ENCODE measurements around the gene TSPAN18.

The TSPAN18 gene, protein sequence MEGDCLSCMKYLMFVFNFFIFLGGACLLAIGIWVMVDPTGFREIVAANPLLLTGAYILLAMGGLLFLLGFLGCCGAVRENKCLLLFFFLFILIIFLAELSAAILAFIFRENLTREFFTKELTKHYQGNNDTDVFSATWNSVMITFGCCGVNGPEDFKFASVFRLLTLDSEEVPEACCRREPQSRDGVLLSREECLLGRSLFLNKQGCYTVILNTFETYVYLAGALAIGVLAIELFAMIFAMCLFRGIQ

DNA sequence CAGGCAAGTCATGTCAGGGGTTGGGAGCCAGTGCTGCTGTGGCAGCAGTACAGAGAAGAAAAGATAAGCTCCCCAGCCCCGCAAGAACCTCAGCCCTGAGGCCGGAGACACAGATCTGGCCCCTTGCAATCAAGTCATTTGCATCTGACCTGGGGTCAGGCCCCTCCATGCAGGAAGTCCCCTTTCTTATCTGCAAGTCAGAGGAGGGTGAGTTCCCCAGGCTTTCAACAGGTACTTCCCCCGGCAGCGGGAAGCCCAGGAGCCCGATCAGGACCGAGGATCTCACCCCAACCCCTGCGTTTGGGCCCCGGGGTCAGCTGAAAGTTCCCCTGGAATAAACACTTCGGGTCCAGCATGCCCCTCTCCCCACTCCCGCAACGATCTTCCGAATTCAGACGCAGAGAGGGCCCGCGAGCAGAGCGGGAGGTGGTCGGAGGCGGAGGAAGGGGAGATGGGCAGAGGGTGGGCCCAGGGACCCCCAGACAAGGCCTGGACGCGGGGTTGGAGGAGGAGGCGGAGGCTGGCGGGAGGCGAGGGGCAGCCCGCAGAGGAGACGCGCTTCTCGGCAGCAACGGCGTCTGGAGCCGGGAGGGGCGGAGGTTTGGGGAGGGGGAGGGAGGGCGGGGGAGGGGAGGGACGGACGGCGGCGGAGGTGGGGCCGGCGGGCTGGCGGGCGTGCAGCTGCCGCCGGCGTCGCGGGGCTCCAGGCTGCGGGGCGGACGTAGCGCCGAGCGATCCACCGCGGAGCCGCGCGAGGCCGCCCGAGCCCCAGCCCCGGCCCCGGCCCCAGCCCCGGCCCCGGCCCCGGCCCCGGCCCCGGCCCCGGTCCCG is at the start of gene TSPAN18:
TSPAN18 (plus strand) TSS at position 680 of the 831 bp plus-strand sequence. CDS start 179,455 bp downstream, outside the sequence.
- peak; percentile 68 for DNase-seq

DNA sequence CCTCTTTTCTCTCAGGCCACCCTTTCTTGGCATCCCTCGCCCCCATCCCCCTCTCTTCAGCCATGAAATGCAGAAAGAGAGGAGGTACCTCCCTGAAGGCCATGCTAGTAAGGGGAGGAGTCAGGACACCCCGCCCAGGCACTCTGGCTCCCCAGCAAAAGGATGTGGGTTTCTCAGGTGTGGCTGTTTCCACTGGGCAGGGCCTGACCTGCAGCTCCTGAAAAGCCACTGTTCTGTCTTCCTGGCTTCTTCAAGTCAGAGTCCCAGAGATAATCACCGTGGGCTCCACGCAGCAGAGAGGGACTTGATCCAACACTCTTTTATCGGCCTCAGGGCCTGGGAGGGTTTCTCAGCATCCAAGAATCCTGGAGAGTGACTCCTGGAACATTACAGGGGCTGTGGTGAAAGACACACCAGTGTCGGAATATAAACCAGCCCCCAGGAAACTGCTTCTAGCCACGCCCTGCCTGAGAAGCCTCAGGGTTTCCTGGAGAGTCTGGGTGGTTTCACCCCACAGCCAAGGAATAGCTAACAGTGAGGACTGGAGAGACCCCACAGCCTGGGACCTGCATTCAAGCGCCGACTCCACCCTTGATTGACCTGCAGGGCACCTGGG is 45.7 kb upstream of the TSPAN18 start:
- DNase-seq: peak; percentile 74

DNA sequence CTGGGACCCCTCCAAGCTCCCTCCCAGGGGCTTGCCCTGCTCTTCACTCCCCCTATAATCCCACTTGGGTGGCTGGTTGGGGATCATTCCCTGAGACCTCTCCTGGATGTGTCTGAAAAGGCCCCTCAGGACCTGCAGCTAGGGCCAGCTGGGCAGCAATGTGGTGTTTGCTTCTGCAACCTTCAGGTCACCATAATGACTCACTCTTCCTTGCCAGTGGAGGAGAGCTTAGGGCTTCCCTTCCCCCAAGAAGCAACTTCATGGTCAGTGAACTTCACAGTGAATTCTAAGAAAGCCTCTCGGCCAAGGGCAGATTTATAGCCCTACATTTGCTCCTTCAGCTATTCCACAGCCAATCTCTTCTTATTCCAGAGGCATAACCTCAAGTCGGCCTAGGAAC is 45.1 kb upstream of the TSPAN18 start:
- no peak for DNase-seq

DNA sequence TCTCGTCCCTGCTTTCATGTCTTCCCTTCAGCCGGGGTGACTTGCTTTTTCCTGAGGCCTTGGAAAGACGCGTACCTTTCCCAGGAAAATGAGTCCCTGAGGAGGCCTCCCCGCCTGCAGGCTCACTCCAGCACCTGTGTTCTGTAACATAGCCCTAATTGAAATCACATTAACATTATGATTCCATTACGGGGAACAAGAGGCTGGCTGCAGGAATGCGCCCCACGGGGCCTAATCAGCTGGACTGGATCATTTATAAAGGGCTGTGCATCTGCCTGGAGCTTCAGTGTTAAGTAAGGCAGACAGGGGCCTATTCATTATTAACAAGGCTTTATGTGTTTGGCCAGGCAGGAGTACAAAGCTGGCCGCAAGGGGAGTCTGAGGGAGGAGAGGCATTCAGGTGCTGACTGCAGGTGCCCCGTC is 41.9 kb upstream of the TSPAN18 start:
- DNase-seq: no peak

DNA sequence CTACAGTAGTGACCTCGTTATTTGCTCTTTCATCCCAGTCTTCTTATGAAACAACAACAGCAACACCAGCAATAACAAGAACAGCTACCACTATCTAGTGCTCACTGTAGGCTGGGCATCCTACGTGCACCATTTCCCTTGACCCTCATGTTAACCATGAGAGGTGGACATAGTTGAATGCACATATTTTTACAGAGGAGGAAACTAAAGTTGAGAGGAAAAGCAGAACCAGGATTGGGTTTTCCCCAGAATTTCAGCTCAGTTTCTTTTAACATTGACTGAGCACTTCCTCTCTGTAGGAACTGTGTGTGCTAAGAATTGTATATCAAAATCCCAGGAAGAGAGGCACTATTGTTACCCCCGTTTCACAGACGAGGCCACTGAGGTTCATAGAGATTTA is 39.4 kb upstream of the TSPAN18 start:
- DNase-seq: no peak

DNA sequence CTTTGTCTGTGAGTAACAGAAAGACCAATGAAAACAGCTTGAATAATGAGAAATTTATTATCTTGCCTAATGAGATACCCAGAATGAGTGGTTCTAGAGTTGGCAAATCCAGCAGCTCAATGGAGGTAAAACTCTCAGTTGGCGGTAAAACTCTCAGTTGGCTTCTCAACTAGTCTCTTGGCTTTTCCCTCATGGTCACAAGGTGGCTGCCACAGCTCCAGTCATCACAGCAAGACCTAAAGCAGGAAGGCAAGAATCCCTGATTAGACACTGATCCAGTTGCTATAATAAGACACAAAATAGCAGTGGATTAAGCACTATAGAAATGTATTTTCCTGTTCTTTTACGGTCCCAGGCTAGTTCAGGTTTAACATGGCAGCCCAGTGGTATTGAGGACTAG is 37.5 kb upstream of the TSPAN18 start:
- DNase-seq: no peak

DNA sequence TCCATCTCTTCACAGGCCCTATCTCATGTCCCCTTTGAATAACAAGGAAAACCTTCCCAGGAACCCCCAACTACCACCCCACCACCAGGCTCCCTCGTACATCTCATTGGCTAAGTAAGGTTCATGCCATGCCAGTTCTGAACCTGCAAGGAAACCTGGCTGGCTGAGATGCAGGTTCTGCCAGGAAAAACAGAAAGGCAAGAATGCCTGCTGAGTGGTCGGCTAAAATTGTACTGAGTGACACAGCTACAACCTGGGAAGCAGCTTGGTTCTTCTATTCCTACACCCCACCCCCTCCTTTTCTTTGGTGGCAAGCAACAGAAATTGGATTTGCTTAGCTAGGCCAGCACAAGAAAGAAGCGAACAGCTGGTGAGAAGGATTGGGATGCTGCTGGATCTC is 36.1 kb upstream of the TSPAN18 start:
- DNase-seq: no peak

DNA sequence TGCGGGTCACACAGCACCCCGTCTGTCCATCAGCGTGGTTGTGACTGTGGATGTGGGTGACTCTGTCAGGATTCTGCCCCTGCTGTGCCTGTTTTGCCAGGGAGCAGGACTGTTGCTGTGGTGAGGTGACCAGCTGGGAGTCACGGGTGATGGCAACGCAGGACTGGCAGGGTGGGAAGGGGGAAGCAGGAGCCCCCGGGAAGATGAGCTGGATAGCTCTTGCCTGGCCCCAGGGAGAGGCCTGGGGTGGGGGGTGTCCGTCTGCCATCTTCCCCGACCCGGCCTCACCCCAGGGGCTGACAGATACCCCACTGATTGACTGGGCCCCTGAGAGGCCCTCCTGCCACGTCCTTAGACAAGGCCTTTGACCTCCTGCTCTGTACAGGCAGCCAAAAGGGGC is 34.3 kb upstream of the TSPAN18 start:
- DNase-seq: no peak

DNA sequence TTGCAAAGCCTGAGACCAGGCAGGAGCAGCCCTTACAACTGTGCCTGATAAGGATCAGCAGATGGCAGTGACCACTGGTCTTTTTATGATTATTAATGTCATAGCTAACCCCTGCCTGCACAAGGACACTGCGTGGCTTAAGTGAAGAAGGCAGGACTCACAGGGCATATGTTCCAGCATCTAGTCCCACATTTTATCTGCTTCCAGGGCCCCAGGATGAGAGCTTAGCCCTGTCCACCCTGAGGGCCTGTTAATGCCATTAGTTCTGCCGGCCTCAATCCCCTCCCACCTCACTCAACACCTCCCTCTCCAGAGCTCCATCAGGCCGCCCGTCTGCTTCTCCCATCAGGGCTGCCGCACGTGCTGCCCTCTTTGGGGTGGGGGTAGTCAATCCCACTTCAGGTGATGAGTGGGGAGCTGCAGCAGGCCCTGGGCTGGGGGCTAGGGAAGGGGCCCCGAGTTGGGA is 33.1 kb upstream of the TSPAN18 start:
- DNase-seq: no peak

DNA sequence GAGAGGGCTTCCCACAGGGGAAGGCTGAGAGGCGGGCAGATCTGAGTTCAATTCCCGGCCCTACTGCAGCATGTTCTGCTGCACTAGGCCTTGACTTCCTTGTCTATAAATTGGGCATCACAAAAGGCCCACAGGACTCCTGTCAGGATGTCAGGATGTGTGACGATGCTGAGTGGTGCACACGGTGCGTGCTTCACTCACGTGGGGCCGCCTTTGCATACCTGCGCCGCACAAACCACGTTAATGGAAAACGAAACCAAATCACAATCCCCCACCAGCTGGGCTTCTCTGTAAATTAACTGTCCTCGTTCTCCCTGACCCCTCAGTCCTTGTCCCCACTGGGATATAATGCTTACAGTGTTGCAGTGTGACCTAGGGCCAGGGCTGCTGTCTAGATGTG is 32.3 kb upstream of the TSPAN18 start:
- DNase-seq: peak; percentile 17

DNA sequence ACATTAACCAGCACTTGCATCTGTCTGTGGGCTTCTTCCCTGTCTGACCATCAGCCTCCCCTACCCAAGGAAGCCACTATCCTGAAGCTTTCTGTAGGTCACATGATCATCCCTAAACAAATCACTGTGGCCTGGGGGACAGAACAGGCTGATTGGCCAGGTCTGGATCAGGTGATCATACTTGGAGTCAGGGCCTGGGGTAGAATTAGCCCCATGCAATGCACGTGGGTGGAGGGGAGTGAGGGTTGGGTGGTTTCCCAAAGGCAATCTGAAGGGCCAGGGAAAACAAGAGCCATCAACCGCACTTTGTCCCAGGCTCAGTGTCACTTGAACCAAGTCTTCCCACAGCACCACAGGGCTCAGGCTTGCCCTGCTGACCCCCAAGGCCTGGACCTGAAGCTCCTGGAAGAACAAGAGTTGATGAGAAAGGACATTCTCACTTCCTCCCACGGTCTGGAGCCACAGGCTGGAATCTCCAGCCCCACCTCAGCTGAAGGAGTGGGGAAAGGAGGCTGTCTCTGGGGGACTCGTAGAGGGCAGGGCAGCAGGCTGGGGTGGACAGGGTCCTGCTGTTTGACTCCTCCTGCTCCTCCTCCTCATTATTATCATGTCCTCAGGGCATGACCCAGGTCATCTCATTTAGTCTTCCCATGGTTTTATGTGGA is 31.5 kb upstream of the TSPAN18 start:
- DNase-seq: no peak

DNA sequence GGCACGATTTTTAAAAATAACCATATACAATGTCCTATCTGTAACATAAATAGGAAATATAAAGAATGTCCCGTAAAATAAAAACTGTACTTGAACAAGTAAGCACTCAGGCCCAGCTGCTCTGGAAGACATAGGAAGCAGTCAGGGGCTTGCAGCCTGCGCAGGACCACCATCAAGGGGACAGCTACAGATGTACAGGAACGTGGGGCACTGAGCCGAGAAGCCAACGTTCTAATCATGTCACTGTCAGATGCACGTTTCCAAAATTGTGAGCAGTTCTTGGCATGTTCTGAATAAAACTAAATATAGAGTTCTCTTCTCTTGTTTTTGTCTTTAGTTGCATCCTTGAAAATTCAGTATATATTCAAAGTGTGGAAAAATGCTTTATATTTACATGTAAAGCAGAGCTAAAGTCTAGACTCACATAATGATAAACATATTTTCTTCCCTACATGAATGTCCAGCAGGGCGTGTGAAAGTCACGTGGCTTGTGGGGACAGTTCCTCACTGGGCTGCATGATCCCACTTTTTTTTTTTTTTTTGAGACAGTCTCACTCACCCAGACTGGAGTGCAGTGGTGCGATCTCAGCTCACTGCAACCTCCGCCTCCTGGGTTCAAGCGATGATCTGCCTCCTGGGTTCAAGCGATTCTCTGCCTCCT is 28.4 kb upstream of the TSPAN18 start:
- no peak for DNase-seq

DNA sequence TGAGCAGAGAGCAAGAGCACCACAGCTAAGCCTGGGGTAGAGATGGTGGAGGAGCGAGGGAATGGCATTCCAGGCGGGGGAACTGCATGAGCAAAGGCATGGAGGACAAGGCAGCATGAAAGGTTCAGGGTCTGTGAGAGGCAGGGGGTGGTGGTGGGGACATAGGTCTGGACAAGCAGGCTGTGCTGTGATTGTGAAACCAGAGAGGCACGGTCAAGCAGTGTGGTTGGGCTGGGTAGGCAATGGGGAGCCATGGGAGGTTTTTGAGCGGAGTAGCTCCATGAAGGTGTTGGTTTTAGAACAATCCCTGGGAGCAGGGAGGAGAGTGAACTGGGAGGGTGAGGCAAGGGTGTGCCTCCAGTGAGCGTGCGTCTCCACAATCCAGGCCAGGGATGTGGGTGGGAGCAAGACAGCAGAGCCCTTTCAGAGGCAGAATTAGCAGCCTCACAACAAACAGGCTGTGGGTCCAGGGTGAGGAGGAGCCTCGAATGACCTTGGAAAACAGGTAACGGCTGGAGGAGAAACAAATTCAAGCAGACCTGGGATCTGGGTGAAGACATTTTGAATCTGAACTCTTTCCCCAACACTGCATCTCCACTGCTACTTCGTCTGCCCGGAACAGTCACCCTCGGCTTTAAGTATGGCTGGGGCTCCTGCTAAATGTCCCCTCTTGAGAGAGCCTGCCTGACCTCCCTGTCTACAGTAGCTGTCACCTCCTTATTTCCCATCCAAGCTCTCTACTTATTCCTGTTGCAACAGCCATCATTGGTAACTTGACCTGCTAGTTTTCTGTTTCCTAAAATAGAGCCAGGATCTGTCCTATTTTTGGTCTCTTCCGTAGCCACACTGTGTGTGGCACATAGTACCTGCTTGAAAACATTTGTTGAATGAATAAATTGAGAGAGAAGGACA is 27.0 kb upstream of the TSPAN18 start:
- DNase-seq: no peak

DNA sequence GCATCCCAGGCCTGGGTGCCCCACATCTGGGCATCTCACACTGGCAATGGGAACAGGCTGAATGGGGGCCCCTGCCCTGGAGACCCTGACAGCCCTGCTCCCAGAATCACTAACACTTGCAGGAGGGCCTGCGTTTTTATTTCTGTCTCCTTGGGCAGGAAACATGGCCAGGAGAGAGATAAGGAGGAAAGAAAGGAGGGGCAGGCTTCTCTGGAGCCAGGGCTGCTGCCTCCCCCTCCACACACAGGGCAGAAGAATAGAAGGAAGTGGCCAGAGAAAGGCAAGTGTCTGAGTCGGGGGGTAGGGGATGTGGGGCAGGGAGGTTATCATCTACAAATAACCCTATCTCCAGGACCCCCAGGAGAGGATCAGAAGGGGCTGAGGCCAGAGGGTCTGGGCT is 25.5 kb upstream of the TSPAN18 start:
- no peak for DNase-seq

DNA sequence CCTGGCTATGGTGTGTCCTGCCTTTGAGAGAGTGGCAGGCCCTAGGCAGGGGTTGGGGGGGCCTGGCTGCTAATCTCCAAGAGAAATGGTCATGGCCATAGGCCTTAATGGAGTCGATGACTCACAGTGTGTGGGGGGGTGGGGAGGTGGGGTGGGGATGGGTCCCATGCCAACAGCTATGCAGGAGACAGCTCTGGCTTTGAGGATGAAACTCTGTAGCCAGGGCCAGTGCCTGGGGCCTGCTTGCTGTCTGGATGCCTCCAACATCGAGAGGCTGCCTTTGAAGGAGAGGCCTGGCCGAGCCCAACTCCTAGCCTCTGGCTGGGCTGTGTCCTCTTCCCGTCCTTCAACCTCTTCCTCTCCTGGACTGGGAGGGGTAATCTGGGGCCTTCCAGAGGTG is 23.9 kb upstream of the TSPAN18 start:
- DNase-seq: no peak

DNA sequence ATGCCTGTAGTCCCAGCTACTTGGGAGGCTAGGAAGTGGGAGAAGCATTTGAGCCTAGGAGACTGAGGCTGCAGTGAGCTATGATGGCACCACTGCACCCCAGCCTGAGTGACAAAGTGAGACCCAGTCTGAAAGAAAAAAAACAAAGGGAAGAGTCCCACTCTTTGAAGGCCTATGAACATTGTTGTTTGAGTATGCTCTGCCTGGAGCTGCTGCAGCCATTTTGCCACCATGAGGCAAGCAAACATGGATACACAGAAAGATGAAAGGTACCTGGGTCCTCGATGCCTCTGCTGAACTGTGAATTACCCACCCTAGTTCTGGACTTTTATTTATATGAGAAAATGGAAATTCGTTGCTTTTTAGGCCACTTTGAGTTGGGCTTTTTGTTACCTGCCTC is 19.7 kb upstream of the TSPAN18 start:
- no peak for DNase-seq

DNA sequence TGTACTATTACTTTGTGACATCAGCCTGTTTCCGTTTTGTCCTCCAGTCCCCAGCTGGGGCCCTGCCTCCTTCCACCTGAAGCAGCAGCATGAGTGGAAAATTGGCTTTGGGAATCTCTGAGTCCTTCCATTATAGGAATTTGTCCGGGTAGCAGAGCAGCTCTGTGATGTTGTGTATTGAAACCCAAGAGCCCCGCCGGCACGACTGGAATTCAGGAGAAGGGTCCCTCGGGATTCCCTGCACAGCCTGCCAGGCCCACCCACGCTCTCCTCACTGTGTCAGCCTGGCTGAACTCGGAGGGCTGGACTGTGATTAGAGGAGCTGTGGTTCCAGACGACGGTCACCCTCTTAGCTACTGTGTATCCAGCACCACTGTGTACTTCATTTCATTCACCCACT is 18.8 kb upstream of the TSPAN18 start:
- no peak for DNase-seq

DNA sequence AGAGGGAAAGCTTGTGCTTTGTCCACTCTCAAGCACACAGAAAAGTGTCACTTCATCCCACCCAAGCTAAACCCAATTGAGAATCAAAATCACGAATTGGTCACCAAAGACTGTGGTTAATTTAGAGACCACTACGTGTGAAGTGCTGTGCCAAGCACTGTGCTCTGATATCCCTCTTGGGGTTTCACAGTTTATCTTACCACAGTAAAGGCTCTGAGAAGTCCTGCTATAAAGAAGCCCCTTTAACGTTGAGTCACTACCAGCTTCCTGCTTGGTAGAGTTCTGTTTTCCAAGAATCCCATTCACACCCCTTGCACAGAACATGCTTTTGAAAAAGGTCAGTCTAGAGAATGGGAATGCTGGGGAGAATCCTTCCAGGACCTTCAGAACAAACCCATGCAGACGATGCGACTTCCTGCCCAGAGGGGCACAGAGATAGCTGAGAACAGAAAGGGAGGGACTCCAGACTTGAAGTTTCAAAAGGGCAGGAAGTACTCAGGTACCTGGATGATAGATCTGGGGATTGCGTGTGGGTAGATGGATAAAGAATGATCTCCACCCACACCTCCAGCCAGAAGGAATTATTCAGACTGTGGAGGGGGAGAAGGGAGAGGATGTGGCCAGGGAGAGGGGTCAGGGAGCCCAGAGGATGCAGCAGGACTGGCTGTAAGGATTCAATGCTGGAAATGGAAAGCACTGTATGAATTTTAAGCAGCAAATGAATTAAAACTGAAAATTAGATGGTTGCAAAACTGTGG is 18.1 kb upstream of the TSPAN18 start:
- no peak for DNase-seq

DNA sequence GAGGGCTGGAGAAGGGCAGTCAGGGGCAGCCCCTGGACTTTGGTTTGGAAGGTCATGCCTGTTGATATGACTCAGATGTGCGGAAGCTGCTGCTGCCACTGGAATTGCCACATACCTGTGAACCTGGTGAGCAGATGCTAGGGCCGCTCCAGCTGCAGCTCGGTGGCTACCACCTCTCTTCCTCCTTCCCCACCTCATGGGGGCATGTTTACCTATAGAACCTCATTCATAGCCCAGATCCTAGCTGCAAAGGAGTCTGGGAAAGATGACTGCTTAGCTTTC is 17.5 kb upstream of the TSPAN18 start:
- no peak for DNase-seq

DNA sequence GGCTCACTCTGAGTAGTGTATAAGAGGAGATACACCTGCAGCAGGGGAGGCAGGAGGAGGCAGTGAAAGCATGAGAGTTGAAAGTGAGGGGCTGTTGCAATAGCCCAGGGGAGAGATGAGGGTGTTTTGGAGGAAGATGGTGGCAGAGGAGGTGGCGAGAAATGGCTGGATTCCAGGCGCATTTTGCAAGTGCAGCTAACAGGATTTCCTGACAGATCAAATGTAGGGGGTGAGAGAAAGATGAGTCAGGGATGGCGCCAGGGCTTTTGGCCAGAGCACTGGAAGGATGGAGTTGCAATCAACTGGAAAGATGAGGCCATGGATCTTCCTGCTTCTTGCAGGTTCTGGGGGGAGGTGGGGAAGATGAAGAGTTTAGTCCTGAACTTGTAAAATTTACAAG is 16.8 kb upstream of the TSPAN18 start:
- DNase-seq: peak; percentile 11

DNA sequence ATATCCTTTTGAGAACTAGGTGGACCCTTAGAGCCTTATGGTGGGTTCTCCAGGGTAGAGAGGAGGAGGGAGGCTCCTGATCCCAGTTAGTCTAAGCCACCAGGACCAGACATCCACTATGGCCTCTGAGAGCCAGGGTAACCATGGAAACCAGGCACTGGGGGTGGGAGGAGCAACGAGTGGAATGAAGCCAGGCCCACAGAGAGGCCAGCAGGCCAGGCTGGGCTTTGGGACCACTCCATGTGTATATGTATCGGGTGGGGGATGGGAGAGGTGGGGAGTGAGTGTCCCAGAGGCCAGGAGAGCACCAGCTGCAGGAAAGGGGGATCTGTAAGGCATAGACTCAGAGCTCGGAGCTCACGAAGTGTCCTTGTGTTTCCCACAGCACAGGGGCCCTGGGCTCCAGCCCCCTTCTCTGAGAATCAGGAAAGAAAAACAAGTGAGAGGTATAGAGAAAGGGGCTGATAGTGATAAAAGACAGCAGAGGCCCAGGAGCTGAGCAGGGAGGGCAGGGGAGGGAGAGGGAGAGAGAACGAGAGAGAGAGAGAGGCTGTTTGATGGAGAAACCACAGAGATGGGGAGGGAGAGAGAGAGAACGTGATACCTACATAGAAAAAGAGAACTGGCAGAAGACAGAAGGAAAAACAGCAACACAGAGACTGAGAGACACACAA is 15.5 kb upstream of the TSPAN18 start:
- no peak for DNase-seq
